Measurements from ENCODE around the gene GRHPR.

GRHPR gene

DNA sequence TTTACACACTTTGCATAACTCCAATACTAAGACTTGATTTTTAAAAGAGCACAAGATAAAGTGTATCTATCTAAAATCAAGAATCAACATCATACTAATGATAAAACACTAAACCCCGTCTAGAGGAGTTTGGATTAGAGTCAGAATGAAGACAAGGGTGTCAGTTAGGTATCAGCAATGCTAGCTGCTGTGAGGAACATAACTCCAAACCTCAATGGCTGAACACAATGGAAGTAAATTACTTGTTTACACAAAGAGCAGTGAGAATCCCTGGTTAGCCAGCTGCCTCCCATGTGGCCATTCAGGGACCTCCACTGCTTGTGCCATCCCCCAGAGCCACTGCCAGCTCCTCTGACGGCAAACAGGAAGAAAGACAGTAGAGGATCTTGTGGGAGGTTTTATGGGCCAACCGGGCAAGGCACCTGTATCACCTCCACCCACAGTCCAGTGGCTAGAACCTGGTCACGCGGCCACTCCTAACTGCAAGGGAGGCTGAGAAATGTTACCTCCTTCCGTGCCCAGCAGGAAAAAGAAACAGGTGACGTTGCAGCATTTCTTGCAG lies 24.0 kb upstream of the GRHPR start:
- no peak for DNase-seq (ENCODE audit: low read depth)

DNA sequence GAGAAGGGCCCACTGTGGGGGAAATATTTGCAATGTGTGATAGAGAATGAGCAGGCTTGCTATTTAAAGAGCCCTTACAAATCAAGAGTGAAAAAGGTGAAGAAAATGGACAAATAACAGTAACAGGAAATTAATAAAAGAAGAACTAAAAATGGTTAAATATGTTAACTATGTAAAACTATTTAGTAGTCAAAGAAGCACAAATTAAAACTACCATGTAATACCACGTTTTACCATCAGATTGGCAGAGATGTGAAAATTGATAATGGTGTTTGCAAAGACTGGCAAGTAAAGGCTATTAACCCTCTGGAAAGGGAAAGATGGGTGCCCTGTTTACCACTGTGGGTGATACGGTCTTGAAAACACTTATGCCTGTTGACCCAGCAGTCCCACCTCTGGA lies 23.2 kb upstream of the GRHPR start:
- no peak for DNase-seq (ENCODE audit: low read depth)

DNA sequence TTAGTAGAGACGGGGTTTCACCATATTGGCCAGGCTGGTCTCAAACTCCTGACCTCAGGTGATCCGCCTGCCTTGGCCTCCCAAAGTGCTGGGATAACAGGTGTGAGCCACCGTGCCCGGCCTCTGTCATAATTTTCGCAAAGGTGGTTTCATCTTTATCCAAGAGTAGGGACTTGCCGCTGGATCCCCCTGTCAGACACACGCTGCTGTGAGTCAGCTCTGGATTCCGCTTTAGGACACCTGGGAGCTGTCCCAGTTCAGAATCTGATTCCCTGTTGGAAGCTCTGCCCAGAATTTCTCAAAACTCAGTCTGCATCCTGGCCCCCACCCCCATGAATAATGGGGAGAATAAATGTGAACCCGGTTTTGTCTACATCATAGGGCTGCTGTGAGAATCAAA lies 17.9 kb upstream of the GRHPR start:
- no peak for DNase-seq (ENCODE audit: low read depth)

DNA sequence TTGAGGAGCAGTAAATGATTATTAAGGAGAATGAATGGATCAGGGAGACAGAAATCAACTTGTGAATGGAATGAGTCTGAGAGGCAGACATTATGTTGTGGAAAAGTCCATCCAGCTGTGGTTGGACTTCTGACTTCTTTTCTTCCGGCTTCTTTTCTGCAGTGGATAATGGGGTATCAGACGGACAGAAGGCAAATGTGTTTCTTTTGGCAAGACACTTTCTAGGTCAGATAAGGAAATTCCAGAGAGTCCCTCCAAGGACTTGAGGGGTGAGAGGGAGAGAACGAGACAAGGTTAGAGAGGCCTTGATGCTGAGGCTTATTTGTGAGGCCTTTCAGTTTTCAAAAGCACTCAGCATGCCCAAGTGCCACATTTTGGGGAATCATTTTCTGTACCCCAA lies 17.1 kb upstream of the GRHPR start:
- DNase-seq (ENCODE audit: low read depth), result no peak

DNA sequence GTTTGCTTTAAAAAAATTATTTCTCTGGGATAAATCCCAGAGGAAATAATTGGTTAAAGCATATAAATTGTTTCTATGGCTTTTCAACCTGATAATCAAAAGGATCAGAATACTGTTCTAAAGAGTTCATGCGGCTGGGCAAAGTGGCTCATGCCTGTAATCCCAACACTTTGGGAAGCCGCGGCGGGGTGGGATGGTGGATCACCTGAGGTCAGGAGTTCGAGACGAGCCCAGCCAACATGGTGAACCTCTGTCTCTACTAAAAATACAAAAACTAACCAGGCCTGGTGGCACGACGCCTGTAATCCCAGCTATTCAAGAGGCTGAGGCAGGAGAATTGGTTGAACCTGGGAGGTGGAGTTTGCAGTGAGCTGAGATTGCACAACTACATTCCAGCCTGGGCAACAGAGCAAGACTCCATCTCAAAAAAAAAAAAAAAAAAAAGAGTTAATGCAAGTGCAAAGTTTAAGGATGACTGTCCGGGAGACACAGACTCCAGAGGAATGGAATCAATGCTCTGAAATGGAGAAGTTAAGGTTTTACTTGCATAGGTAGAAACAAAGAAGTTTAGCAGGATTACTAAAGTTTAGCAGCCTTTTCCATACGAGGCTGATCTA lies 16.6 kb upstream of the GRHPR start:
- no peak for DNase-seq (ENCODE audit: low read depth)

DNA sequence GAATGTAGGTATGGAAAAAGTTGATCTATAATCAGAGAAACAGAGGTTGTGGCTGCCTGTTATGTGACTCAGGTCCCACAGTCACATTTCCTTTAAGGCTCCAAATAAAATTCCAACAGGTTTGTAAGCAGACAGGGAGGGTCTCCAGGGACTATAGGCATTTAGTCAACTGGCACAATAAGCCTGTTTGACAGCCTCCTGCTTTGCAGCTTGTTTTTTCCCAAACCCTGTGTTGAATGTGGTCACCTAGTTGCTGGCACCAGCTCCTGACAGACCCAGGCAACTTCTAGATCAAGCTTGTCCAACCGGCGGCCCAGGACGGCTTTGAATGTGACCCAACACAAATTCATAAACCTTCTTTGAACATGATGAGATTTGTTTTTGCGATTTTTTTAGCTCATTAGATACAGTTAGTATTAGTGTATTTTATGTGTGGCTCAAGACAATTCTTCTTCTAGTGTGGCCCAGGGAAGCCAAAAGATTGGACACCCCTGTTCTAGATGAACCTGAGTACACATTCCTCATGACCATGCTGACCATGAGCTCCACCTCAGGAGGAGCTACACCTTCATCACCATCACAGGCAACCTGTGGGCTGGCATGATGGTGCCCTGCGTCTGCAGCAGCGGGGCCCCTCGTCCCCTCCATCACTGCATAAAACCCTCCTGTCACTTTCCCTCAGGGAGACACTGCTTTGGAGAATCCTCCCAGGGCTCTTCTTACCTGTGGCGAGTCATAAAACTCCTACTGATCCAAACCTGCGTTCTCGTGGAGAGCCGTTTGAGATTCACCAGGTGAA lies 15.7 kb upstream of the GRHPR start:
- DNase-seq (ENCODE audit: low read depth), result no peak

DNA sequence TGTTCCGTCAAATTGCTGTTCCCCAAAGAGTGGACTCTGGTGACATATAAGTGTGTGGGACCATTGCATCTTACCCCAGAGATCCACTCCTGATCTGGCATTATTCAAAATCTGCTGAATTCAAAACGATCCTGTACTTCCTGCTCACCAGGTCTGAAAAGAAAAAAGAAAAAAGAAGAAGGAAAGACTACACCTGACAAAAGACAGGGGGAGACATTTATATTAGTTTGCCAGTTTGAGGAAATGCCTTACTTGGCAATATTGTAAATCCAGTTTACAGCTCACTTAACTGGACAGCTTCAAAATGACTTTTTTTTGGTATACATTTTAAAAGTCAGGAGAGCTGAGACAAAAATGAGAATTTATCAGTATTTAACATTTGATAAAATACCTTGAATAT lies 15.0 kb upstream of the GRHPR start:
- DNase-seq (ENCODE audit: low read depth), result no peak

DNA sequence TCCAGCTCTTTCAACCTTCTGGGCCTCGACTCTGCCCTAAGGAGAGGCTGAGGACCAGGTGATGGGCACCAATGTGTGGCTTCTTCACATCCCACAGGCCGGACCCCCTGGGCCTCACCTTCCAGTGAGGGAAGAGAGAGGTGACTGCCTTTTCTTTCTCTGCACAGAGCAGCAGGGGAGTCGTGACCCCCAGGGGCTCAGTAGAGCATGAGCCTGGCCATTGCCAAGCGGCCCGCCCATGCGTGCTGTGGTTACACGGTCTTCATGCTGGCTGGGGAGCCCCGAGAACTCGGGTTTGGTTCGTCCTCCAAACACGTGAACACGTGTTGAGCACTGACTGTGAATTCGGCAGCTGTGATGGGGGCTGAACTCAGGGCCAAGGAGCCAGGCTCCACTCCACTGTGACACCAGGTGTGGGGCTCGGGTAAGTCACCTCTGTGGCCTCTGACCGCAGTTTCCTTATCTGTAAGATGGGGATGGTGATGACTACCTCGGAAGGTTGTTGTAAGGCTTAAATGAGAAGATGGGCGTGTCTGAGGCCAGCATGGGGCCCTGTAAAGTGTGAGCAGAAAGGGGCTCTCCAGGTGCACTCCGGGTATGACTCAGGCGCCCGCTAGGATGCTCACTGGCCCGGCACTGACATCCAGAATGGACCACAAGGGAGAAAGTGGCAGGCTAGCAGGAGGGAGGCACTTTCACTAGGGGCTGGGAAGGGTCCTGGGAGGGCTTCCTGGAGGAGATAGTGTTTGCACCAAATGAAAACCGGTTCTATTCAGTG lies 13.4 kb upstream of the GRHPR start:
- no peak for DNase-seq (ENCODE audit: low read depth)

DNA sequence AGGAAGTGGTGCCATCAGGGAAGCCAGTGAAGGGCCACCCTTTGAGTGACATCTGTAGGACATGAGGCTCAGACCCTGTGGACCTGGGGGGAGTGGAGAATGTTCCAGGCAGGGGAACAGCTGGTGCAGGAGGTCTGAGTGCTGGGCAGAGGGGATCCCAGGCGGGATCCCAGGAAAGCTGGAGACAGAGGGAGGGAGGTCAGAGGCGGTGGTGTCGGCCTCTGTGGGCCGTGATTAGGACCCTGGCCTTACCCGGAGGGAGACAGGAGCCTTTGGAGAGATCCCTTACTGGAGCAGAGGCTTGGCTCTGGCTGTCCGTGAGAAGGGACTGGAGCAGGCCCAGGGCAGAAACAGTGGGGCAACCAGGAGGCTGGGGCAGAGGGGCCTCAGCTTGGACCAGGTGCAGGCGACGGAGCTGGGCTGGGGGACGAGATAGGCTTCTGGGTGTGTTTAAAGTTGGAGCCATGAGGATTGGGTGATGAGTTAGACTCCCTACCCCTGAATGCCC lies 12.1 kb upstream of the GRHPR start:
- DNase-seq (ENCODE audit: low read depth), result no peak

DNA sequence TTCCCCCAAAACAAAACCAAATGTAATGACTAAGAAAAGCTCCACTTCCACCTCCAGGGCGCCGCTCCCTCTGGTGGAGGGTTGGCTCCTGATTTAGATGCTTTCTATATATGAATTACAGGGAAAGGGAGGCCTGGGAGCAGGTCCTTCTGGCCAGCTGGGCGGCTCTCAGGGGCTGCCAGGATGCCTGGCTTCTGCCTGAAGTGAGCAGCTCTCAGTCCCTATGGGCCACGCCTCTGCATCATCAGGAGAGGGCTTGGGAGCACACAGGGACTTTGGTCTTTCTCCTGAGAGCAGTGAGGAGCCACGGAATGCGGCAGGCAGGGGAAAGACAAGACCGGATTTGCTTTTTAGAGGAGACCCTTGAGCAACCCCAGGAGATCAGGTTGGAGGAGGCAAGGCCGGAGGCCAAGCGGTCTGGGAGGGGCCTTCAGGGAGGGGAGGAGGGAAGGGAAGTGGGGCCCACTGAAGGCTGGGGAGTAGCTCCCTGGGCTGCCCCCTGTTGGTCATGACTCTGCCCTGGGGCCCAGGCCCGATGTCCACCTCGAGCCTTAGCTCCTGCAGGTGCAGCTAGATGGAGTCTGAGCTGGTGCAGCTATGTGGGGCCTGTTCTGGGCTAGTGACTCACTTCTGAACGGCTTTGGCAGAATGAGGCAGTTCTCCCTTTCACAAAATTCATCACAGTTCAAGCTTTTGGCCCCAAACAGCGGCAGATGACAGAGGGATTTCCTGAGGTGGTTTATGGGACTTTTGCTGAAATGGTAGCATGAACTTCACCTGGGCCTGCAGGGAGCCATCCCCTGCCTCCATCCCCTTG lies 11.3 kb upstream of the GRHPR start:
- DNase-seq (ENCODE audit: low read depth), result no peak

DNA sequence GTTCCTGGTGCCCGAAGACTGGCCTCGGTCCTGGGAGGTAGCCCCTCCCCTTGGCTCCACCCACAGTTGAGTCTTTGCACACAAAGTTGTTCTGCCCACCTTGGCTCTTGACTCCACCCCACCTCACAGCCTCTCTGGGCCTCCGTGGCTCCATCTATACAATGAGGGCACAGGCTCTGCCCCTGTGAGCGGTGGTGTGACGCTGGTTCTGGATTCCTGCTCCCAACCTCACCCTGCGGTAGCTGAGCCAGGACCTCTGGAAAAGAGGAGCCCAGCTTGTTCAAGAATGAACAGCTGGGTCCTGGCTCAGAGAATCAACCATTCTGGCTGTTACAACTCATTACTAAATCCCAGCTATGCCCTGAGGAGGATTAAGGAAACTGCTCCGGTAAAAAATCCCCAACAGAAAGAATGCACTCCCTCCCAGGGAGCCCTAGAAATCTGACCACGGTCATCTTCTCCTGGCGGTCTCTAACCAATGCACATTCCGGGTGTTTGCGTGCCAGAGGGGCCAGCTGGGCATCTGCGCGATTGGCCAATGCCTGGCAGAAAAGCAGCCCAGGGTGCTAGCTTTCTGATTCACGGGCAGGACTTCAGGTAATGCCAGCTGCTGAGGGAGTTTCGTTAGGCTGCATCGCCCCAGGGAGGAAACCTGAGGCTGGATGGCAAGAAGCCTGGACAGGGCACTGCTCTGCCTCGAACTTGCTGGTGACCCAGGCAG lies 9.9 kb upstream of the GRHPR start:
- DNase-seq (ENCODE audit: low read depth), result no peak

DNA sequence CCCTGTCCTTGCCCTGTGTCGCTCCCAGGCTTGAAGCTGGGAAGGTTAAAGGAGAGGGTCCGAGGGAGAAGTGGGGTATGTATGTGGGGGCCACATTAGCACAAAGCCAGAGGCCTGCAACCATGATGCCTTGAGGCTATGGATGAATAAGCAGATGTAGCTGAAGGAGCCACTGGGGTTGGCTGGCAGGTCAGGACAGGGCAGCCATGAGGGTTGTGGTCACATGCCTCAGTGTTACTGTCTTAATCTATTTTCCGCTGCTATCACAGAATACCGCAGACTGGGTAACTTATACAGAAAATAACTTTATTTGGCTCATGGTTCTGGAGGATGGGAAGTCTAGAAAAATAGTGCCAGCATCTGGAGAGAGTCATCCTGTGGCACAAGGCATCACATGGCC lies 9.2 kb upstream of the GRHPR start:
- DNase-seq (ENCODE audit: low read depth), result no peak

DNA sequence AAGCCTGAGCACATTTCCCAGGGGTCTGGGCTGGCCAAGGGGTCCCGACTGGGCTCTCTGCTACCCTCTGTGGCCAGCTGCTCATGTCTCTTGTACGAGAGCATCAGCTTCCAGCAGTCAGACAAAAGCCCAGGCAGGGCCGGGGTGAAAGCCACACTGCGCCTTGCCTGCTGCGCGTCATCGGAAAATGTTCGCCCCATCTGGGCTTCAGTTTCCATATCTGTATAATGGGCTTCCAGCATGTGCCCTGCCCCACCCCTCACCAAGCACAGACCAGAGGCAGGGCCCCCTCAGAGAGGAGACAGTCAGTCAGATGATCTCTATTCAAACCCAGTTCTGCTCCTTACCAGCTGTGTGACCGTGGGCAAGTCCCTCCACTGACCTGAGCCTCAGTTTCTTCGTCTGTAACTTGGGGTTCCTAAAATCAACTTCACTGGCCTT lies 8.0 kb upstream of the GRHPR start:
- no peak for DNase-seq (ENCODE audit: low read depth)

DNA sequence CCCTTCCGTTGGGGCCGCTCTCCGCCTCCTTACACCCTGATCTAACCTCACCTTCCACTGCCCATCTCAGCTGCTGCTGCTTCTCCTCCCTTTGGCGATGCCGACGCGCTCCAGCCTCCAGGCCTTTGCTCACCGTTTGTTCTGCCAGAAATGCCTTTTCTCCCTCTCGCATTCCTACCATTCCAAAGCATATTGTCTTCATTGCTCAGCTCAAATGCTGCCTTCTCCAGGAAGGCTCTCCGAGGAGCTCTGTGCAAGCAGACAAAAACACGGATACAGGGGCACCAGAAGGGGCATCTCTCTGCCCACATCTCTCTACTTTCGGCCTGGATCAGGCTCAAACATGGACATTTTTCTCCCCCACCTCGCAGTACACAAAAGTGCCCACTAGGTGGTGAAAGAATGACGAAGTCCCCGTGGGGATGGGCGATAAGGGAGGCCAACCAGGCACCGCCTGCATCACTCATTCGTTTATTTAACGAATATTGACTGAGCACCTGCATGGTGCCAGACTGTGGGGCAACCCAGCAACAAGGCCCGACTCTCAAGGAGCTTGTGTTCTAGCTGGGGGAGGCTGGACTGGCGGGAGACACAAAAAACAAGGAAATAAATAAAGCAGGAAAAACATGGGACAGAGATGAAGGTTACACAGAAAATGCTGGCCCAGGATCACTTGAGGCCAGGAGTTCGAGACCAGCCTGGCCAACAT lies 7.3 kb upstream of the GRHPR start:
- peak; percentile 54 for DNase-seq (ENCODE audit: low read depth)

DNA sequence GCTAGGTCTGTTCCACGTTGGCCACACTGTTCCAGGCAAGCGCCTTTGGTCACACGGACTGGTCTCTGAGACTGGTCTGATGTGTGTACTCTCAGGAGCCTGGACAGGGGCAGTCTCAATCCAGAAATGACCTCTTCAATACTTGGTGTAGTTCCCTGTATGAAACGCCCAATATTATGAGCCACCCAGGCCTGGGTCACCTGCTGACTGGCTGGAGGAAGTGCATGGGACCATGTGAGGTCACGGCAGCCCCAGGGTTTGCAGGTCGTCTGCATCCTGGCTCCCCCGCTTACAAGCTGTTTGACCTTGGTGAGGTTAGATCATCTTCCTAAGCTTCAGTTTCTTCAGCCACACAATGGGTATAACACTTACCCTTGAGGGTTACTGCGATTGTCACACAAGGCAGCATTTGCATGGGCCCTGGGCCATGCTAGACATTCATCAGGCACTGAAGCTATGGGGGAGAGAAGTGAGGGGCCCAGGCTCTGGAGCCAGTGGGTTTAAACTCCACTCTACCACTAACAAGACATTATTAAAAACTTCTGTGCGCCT lies 5.2 kb upstream of the GRHPR start:
- DNase-seq (ENCODE audit: low read depth), result no peak

DNA sequence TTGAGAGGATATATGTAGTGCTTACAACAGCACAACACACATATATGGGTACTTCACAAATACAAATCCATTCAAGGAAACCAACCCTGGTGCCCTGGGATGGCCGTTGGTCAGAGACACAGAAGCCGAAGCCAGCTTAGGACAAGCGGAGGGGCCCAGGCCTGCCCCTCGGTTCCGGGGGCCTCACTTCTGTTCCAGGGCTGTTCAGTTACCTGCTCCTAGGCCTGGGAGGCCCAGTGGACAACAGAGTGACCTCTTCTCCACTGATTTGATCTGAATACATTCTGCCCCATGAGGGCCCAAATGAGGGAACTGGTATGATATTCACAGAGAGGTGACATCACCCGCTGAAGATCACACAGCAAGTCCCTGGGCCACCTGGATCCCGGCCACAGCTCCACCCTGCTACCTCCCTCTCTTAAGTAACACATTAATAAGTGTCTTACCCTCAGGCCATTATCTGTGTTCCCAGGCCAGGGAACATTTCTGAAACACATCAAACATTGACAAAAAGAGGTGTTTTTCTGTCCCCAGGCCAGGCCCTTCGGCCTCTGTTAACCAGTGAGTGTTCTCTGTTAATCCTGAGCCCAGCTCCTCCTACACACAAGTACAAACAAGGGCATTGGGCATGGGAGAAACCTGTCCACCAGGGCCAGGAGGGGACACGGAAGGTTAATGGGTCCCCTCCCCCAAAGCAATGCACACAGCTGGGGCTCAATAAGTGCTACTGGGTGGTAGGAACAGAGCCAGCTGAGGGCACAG lies 4.5 kb upstream of the GRHPR start:
- no peak for DNase-seq (ENCODE audit: low read depth)

DNA sequence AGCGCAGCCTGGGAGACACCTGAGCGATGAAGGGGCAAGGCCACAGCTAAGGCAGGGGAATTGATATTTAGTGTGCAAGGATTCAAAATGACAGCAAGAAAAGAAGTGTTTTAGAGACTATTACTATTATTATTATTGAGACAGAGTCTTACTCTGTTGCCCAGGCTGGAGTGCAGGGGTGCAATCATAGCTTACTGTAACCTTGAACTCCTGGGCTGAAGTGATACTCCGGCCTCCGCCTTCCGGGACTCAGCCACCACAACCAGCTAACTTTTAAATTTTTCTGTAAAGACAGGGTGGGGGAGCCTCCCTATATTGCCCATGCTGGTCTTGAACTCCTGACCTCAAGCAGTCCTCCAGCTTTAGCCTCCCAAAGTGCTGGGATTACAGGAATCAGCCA lies 3.3 kb upstream of the GRHPR start:
- DNase-seq (ENCODE audit: low read depth), result no peak

DNA sequence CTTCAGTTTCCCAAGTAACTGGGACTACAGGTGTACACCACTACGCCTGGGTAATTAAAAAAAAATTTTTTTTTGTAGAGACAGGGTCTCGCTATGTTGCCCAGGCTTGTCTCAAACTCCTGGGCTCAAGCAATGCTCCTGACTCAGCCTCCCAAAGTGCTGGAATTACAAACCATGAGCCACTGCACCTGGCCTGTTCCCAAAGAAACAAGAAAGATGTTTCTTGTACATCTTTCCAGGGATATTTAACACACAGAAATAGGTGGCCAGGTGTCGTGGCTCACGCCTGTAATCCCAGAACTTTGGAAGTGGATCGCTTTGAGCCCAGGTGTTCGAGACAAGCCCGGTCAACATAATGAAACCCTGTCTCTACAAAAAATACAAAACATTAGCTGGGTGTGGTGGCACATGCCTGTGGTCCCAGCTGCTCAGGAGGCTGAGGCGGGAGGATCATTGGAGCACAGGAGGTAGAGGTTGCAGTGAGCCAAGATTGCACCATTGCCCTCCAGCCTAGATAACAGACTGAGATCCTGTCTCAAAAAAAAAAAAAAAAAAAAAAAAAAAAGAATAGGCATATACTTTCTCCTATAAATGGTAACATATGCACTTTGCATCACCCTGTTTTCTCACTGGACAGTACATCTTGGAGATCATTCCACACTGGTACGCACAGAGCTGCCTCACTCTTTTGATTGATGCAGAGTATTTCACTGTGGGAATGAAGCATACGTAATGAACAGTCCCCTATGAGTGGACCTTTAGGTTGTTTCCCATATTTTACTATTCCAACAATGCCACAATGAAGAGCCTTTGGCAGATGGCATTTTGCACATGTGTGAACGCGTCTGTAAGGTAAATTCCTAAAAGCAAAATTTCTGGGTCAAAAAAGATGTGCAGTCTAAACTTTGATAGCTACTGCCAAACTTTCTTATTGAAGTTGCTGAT lies 2.0 kb upstream of the GRHPR start:
- no peak for DNase-seq (ENCODE audit: low read depth)

Data from CMK (cell line).